Neural progenitor cell (in vitro differentiated cells): ENCODE data around the gene PTGER3.

Experiments used
- CTCF ChIP-seq: fragments of 200-600 bp; sonication (generic); IDR thresholded peaks from 2 replicates; pipeline ENCODE4 v1.5.1; 2017; ENCODE audit warnings: antibody characterized with exemption, mild to moderate bottlenecking
- EZH2 ChIP-seq: fragments of 200-600 bp; sonication (generic); IDR thresholded peaks from 2 replicates; pipeline ENCODE4 v1.6.1; 2017; ENCODE audit warnings: antibody characterized with exemption, mild to moderate bottlenecking, moderate library complexity
- EZH2phosphoT487 ChIP-seq: fragments of 200-600 bp; sonication (generic); IDR thresholded peaks from 2 replicates; pipeline ENCODE4 v1.6.1; 2017; ENCODE audit warnings: antibody characterized with exemption

GRCh38 chr1:71028981-71029380 is 18.6 kb downstream of the PTGER3 start:
- TF ChIP-seq CTCF (no peak), EZH2 (no peak), EZH2phosphoT487 (no peak)
